Bone marrow (tissue), 2 donors: ENCODE data around the gene ZFYVE28.

ENCODE experiments used
- DNase-seq, 2 donors: peaks; one replicate each; lab custom pipeline; 2025; lab: John Stamatoyannopoulos, UW

ZFYVE28 gene

DNA sequence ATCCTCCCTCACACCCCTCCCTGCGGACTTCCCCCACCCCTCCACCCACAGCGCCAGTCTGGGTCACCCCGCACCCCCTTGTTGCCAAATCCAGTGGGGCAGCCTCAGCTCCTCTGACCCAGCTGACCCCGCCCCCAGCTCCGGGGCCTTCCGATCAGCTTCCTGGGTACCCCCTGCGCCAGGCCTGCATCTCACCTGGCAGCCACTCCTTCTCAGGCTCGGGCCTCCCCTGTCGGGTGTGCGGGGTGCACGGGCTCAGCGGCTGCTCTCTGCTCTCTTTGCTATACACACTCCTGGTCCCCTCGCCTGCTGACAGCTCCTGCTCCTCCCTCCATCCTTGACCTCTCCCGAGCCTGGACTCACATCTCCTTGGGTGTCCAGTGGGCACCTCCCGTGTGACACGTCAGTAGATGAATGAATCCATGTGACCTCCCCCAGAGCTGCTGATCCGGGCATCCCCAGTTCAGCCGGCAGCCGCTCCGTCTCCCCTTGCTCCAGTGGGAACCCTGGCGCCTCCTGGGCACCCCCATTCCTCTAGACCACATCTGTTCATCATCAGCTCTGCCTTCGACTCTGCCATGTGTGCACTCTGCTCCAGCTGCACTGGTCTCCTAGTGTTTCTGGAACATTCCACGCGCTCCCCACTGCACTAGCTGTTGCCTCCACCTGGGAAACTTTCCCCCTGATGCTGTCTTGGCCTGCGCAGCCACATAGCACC, 10.2 kb upstream of the ZFYVE28 start:
- DNase-seq: no peak

DNA sequence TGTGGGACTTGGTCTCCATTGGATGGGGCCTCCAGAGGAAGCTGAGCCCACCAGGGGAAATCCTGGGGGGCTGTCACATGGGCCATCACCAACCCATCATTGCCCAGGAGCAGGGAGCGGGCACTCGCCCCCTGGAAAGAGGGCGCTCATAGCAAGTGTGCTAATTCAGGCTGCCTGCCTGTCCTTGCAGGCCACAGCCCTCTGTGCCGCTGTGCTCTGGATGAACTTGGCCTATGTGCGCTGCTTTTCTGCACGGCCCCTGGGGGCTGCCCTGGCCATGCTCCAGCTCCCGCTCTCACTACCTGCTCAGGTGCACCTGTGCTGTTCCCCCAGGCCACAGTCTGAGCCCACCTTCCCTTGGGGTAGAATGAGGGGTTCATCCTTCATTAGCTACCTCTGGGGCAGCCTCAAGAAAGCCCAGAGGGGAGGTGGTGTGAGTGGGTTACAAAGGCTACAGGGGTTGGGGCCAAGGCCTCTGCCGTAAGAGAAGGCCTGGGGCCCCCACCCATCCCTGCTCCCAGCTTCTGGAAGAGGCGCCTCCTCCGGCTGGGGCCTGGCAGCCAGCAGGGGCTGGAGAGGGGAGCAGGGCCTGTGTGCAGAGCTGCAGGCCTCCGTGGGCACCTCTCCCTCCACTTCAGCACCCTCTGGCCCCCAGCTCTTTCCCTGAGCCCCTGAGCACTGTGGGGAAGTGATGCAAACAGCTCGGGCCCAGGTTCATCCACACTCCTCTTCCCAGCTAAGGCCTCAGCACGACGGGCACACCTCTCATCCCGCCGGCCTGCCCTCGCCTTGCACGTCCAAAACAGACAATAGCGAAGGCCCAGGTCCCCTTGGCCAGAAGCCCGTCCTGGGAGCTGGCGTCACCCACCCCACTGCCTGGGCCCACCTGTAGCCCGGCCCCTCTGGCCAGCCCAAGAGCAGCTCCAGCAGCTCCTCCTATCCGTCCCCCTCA, 9.2 kb upstream of the ZFYVE28 start:
- DNase-seq: no peak

DNA sequence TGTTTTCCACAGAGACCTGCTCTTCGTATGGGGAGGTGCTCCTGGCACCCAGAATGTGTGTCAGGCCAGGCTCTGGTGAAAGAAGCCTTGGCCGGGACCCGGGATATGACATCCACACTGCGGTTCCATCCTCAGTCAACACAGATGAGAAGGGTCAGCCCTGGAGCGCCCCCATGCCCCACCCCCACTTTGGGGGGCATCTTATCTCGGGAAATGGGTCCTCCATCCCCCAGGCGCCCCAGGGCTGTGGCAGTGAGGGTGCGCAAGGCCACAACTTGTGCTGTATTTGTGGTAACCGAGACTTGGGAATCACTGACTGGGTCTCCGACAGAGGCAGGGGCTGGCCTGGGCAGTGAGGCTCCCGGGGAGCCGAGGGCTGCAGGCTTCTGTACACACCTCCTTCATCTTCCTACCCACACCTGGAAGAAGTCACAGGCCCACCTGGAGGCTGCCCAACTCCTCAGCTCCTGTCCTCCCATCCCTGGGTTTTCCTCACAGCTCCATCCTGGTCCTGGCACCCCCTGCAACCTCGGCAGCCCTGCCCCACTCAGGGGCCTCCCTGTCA, 8.3 kb upstream of the ZFYVE28 start:
- no peak for DNase-seq

DNA sequence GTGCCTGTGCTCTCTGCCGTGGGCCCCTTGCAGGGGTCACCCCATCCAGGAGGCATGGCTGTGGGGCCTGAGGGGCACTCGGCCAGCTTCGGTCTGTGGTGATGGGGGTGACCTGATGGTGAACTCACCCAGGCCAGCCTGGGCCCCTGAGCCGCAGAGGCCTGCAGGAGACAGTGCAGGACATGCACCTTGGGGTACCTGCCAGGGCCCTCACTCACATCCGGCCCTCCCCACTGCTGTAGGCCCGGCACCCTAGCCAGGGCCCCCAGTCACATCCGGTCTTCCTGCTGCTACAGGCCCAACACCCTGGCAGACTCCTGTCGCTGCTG, 7.6 kb upstream of the ZFYVE28 start:
- DNase-seq: no peak

DNA sequence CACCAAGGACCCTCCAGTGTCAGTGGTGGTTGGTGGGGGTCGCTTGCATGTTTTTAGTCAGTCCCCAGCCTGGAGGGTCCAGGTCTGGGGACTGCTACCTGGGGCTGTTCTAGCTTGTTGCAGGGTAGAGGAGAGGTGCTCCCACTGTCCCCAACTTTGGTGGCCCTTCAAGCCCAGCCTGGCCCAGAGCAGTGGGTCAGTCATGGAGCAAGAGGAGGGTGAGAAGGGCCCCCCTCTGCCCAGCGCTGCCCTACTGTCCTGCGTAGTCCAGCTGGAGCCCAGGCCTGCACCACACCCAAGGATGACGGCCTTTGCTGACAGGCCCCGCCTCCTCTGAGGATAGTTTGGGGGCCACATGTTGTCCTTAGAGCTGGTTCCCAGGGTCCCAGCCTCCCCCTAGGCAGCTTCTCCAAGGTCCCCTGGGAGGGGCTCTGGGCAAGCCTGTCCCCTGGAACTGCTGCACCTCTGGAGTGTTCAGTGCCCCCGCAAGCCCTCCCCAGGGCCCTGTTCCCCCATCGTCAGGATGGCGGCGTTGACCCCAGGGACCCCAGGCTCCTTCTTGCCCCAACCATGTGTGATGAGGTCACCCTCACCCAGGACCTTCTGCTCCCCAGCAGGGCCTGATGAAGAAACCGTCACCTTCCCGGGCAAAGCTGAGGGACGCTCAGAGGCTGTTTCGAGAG, 7.1 kb upstream of the ZFYVE28 start:
- DNase-seq: no peak

DNA sequence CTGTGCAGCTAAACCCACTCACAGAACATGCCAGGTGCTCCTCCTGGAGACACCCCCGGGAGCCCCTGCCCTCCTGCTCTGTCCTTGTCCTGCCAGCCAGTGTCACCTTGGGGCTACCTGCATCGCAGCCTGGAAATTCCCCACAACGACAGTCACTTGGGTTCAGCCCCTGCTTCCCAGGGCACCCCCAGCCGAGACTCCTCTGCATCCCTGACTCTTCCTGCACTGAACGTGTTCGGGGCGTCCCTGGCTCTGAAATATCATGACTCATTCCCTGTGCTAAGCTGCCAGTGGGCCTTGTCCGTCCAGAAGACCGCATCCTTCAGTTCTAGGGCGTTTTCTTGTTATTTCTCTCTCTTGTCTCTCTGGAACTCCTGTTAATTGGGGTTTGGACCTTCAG, 6.1 kb upstream of the ZFYVE28 start:
- DNase-seq: no peak

DNA sequence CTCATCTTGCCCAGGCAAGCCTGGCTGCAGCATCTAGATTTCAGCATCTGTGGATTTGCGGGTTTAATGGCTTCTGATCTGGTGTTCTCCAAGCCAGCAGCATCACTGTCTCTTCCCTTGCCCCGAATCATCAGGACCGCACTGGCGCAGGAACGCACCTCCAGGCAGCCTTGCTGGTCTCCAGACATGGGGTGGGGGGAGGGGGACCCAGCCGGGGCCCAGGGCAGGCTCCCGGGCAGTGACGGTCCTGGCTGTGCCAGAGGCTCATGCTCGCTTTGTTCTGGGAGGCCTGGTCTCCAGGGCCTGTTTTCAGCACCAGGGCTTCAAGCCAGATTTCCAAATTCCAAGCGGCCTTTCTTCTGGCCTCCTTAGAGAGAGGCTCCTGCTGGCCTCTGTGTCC, 5.2 kb upstream of the ZFYVE28 start:
- DNase-seq: no peak

DNA sequence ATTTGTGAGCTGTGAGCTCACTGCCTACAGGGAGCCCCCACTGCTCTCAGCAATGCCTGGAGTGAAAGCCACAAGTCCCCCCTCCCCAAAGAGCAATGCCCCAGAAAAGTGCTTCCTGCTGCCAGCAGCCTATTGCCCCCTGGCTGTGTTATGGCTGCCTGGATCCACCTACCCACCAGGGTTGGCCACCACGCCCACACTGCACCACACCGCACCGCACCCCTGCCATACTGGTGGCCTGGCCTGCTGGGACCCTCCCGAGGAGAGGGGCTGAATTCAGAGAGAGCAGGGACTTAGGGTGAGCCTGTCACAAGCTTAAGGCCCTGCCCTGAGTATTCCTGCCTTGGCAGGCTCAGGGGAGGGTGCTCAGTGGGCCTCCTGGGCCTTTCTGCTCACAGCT, 4.6 kb upstream of the ZFYVE28 start:
- DNase-seq: no peak

DNA sequence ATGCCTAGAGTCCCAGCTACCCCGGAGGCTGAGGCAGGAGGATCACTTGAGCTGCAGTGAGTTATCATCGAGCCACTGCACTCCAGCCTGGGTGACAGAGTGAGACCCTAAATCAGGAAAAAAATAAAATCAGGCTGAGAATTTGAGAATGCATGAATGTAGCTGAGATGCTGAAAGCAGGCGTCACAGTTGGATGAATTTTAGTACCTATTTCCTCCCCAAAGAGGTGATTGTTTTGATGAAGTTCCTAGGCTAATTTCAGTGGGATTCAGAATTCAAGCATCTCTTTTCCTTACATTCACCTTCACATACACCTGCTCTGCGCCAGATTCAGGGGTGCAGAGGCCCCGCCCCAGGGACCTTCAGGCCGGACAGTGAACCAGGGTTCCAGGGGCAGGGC, 3.5 kb upstream of the ZFYVE28 start:
- no peak for DNase-seq

DNA sequence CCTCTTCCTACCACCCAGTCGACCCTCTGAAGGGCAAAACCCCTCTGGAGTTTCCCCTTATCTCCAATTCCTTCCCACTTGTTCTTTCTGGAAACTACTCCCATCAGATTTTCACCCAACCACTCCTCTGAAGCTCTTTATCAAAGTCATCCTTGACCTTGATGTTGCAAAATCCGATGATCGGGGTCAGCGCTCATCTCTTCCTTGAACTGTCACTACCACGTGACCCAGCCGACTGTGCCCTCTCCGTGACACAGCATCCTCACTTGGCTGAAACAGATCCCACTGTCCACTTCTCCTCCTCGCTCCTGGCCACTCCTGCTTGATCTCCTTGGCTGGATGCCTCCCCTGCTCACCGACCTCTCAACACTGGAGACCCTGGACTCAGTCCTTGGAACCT, 1.4 kb upstream of the ZFYVE28 start:
- DNase-seq: peak in 1 of 2 donors; percentile 14

DNA sequence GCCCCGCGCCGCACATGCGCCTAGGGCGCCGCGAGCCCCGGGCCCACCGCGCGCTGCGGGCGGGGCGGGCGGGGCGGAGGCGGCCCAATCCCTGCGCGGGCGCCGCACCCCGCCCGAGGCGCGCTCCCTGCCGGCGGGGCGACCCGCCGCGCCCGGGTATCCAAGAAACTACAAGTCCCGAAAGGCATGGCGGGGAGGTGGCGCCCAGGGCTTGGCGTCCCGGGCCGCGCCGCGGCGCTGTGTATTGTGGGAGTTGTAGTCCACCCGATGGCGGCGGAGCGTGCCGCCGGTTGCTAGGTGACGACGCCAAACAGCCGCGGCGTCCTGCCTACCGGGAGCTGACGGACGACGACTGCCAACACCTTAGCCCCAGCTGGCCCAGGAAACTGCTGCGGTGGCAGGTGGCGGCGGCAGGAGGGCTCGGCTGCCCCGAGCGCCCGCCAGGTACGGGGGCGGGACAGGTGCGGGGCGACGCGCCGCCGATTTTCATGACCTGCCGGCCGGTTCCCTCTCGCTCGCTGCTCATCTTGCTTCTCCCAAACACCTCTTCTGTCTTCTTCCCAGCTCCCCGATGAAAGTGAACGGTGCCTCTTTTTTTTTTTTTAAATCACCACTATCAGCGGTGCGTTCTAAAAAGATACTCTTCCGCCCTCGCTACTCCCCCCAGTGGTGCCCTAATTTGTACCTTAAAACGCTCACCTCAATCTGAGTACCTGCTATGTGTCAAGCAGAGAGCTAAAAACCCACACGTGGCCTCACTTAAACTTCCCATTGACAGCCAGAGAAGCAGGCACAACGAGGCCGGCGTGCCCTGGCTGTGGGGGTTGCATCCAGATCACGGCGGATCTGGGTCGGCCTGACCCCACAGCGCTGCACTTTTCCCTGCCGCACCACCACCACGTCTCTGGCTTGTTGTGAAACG, 466 bp upstream of the ZFYVE28 start, which contains the start of gene CFAP99:
Gene CFAP99 (plus strand): TSS at position 306 of the 922 bp plus-strand sequence.
- DNase-seq: peak; percentile 72 to 86

DNA sequence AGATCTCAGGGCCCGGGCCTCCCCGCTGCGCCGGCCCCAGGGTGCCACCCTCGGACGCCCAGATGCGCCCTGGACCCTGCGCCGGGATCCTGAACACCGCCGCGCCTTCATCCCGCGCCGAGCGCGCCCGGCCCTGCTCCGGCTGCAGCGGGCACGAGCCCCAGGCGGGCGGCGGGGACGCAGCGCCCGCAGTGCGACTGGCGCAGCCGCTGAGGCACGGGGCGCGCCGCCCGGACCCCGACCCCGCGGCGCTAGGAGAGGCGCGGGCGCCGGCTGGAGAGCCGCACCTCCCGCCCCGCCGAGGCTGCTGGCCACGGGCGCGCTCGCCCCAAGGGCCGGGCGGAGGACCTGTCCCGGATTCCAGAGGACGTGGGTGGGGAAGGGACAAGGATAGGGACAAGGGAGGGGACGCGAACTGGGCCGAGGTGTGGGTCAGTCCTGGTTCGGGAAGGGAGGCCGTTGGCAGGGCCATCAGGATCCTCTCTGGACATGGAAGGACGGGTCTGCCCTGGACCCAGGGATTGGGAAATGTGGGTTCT, 1.1 kb downstream of the ZFYVE28 start:
- DNase-seq: no peak

DNA sequence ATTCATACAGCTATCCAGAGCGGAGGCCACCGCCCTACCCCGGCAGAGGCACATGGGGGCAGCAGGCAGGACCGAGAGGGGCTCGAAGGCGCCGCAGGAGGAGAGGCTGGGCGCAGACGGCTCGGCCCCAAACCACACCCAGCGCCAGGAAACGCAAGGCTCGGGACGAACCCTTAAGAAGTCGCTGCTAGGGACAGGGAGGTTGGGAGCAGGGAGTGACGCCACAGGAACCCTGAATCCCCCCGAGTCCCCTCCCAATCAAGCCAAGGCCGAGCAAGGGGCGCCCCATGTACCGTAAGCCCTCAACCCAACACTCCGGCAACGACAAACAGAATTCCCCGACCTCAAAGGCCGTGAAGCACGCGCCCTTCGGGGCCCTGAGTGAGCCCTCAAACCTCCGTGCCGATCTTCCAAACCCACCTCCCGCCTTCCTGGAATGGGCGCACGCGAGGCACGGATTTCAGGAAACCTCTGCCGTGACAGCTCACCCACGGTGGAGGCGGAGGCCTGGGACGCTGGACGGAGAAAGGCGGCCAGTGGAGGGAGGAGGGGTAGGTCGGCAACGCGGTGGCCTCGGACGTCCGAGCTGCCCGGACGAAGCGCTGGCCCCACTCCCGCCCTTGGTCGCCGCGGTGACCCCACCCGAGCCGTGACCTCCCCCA, 1.8 kb downstream of the ZFYVE28 start:
- peak in 1 of 2 donors; percentile 36 for DNase-seq

DNA sequence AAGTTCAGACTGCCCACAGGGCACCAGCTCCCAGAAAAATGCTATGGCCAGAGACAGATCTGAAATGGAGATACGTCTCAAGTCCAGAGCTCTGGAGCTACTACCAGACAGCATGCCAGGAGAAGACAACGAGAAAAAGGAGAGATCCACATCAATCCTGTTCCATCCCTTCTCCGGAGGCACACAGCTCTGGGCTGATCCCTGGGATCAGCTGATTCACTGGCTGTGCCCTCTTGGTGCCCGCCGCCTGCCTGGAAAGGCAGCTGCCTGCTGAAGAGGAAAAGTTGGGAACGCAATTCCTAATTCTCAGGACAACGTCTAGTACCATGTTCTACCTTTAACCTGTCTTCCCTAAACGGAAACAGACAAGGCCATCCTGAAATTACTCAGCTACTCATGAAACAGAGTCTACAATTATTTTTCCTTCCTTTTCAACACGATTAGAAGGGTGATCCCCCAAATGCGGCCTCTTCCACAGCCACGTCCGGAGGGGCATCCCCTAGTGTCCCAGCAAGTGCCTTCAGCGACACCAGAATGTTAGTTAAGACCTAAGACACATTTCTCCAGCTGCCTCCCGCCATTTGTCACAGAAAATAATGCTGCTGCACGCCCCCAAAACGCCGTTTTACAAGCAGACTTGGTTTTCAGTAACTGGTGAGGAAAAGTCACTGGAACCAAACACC, 2.4 kb downstream of the ZFYVE28 start:
- no peak for DNase-seq

DNA sequence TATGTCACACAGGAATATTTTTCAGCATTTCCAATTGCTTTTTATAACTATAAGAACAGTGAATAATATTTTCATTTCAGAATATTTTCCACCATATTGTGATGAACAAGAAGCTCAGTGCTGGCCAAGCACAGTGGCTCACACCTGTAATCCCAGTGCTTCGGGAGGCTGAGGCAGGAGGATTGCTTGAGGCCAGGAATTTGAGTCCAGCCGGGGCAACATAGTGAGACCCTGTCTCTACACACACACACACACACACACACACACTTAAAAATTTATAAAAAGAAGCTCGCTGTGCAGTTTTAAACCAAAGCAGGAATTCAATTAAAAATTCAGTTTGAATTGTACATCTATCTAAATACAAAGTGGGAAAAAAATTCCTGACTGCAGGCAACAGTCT, 3.2 kb downstream of the ZFYVE28 start:
- DNase-seq: no peak

DNA sequence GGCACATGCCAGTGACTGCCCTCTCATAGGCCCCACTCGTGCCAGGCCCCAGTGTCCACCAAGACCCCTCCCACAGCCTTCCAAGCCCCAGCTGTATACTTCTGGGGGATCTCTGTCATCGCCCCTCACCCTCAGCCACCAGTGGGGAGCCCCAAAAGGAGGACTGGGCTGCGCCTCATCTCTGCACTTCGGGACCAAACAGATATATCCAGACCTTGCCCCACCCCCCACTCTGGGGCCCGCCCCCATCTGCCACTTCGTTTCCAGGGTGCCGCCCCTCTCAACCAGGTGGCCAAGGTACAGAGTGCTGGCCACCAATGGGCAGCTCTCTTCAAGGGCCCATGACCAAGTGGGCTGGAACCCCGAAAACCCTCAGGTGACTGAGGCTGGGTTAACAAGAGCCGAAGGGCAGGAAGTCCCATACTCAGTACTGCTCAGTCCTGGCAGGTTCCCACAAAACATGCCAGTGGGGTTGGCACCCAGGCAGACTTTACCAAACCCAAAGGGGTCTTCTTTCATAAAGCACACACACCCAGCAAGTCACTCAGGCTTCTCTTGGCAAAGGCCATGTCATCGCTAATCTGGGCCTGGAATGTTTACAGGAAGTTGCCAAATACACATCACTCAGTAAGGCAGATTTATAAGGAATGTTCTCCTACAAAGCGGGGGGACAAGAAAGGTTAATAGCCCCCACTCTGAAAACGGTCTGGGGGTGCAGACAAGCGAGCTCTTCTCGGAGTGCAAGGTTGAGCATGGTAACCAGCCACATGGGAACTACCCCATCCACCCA, 4.4 kb downstream of the ZFYVE28 start:
- no peak for DNase-seq

DNA sequence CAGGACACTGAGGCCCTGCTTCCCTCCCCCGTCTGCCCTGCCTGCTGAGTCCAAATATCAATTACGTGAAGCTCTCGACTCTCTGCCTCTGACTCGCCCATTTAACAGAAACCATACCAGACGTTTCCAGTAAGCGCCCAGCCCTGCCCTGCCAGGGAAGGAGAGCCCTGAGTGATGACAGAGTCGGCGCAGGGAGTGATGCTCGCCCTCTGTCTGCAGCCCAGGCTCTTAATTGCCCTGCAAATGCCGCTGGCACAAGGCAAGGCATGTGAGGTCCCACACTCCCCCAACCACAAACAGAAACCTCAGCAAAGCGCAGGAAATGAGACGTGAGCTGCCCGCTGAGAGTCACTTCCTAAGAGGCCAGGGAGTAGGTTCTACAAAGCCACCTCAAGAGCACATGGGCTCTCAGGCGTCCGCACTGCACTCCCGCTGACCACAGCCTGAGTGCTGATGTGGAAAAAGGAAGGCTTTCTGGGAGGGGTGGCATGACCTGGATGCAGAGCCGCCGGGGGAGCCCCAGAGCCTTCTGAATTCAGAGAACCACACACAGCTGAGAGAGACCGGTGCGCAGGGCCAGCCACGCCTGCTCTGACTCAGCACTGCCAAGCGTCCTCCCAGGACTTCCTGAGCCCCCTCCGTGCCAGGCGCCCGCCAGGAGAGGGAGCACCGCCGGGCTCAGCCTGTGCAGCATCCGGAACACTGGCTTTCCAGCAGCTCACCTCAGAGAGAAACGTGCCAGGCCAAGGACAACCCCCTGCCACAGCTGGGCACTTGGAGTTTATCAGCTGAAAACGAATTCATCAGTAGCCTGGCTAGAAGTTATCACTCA, 5.3 kb downstream of the ZFYVE28 start:
- DNase-seq: peak; percentile 80 to 97

DNA sequence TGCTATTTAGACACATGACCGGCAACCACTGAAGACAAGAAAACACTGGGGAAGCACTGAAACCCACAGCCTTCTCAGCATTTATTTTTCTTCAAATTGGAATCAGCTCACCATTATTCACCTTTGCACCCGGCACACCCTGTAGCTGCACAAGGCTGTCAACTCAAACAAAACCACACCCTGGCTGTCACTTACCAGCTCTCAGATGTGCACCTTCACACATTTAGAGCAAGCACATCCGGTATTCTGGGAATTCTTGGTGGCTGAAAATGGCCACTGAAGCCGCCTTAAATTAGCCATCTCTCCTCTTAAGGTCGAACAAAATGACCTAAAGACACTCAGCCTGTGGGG, 5.9 kb downstream of the ZFYVE28 start:
- DNase-seq: no peak
